ENCODE measurements around the gene CTNNA2. TPM values are rescaled to one million over a fixed set of nuclear protein-coding genes. Genes with fewer than 3 reads are reported as not detected.

CTNNA2 gene
- total and polyA plus RNA-seq, 8 donors, result 0.28 to 5.7 (median 0.44) TPM; not detected in 4

- DNase-seq, result no peak
- 40 to 58% (median 50%) methylated on average over 5 of the region's 5 CpGs for WGBS, 5 donors
- H3K4me3 ChIP-seq, result no peak overlapping the region
- no peak overlapping the region for H3K27ac ChIP-seq
- no peak for TF ChIP-seq POLR2AphosphoS5 (IDR thresholded peaks at IDR 0.05)
- TF ChIP-seq POLR2A (IDR thresholded peaks at IDR 0.05), result no peak
- no peak for TF ChIP-seq EP300 (IDR thresholded peaks at IDR 0.05)
- no peak for TF ChIP-seq CTCF (IDR thresholded peaks at IDR 0.05)
- no peaks in the 10 kb centered on the region for H3K9me3 ChIP-seq
- no peaks in the 10 kb centered on the region for H3K4me1 ChIP-seq
- no peaks in the 10 kb centered on the region for H3K36me3 ChIP-seq
- intact Hi-C loops (cut with DNase I; ENCODE audit: low total_unique reads), result no loop called here
- no peaks in the 10 kb centered on the region for H3K27me3 ChIP-seq
These were observed 561.6 kb downstream of the CTNNA2 start for GRCh38 chr2:80074321-80075070.

- WGBS, 5 donors, result 38 to 57% (median 53%) methylated on average over 1 of the region's 1 CpG
- intact Hi-C loops (cut with DNase I; ENCODE audit: low total_unique reads), result no loop called here
- H3K27me3 ChIP-seq, result no peaks in the 10 kb centered on the region
- no peak for DNase-seq
- no peak overlapping the region for H3K4me3 ChIP-seq
- no peaks in the 10 kb centered on the region for H3K4me1 ChIP-seq
- H3K9me3 ChIP-seq, result no peaks in the 10 kb centered on the region
- H3K27ac ChIP-seq, result no peak overlapping the region
- H3K36me3 ChIP-seq, result no peaks in the 10 kb centered on the region
- TF ChIP-seq POLR2AphosphoS5 (IDR thresholded peaks at IDR 0.05), result no peak
- TF ChIP-seq EP300 (IDR thresholded peaks at IDR 0.05), result no peak
- no peak for TF ChIP-seq CTCF (IDR thresholded peaks at IDR 0.05)
- TF ChIP-seq POLR2A (IDR thresholded peaks at IDR 0.05), result no peak
These were observed 562.9 kb downstream of the CTNNA2 start for GRCh38 chr2:80075719-80076118.

- H3K4me1 ChIP-seq, result no peaks in the 10 kb centered on the region
- 89 to 93% (median 92%) methylated on average over 6 of the region's 6 CpGs for WGBS, 5 donors
- intact Hi-C loops (cut with DNase I; ENCODE audit: low total_unique reads), result no loop called here
- no peaks in the 10 kb centered on the region for H3K9me3 ChIP-seq
- TF ChIP-seq CTCF (IDR thresholded peaks at IDR 0.05) (no peak), POLR2AphosphoS5 (IDR thresholded peaks at IDR 0.05) (no peak), POLR2A (IDR thresholded peaks at IDR 0.05) (no peak), EP300 (IDR thresholded peaks at IDR 0.05) (no peak)
- H3K27ac ChIP-seq, result no peak overlapping the region
- H3K4me3 ChIP-seq, result no peak overlapping the region
- DNase-seq, result no peak
- H3K27me3 ChIP-seq, result no peaks in the 10 kb centered on the region
- H3K36me3 ChIP-seq, result no peaks in the 10 kb centered on the region
These were observed 565.6 kb downstream of the CTNNA2 start for GRCh38 chr2:80078290-80079036.

DNA sequence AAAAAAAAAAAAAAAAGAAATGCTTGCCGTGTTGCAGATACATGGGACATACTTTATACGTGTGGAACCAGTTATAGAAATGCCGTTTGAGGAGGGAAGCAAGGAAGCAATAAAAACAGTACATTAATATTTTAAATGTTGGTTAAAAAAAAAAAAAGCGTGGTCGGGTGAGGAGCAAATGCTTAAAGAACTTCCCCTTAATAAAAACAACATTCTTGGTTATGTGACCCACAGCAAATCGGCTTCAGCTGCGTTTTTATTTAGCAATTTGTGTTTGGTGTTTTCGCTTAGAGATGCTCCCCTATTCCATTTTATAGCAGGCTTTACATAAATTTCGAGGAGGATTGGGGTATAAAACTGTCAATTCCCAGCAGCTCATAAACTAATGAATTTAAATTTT is 568.1 kb downstream of the CTNNA2 start:
- H3K4me1 ChIP-seq, result no peaks in the 10 kb centered on the region
- 40 to 70% (median 62%) methylated on average over 9 of the region's 9 CpGs for WGBS, 5 donors
- H3K9me3 ChIP-seq, result no peaks in the 10 kb centered on the region
- no peak for DNase-seq
- H3K27ac ChIP-seq, result no peak overlapping the region
- H3K27me3 ChIP-seq, result no peaks in the 10 kb centered on the region
- H3K4me3 ChIP-seq, result no peak overlapping the region
- intact Hi-C loops (cut with DNase I; ENCODE audit: low total_unique reads), result no loop called here
- no peaks in the 10 kb centered on the region for H3K36me3 ChIP-seq
- TF ChIP-seq EP300 (IDR thresholded peaks at IDR 0.05) (no peak), POLR2A (IDR thresholded peaks at IDR 0.05) (no peak), POLR2AphosphoS5 (IDR thresholded peaks at IDR 0.05) (no peak), CTCF (IDR thresholded peaks at IDR 0.05) (no peak)
